ENCODE results near the gene ROBO1. TPM values are rescaled to one million over a fixed set of nuclear protein-coding genes. Genes with fewer than 3 reads are reported as not detected.

The ROBO1 gene
- total RNA-seq, 1 donor from 2014 or later = 27.1 TPM

- ATAC-seq = no peak
- intact Hi-C loops (cut with DNase I) = no loop called here
- Histone ChIP-seq H3K36me3 (no peaks in the 10 kb centered on the region), H3K4me1 (no peaks in the 10 kb centered on the region), H3K27ac (no peak overlapping the region), H3K9me3 (peaks cover 5% of the 10 kb centered on the region), H3K27me3 (no peaks in the 10 kb centered on the region), H3K4me3 (no peak overlapping the region)
- TF ChIP-seq CTCF (IDR thresholded peaks at IDR 0.05) = no peak
- DNase-seq = no peak
Observed at GRCh38 chr3:78994174-78995027, 773.4 kb downstream of the ROBO1 start.

- no peak for ATAC-seq
- no peak overlapping the region for H3K27ac ChIP-seq
- H3K27me3 ChIP-seq = no peaks in the 10 kb centered on the region
- no peak for TF ChIP-seq CTCF (IDR thresholded peaks at IDR 0.05)
- peaks cover 5% of the 10 kb centered on the region for H3K9me3 ChIP-seq
- DNase-seq = no peak
- H3K4me1 ChIP-seq = no peaks in the 10 kb centered on the region
- H3K4me3 ChIP-seq = no peak overlapping the region
- intact Hi-C loops (cut with DNase I) = no loop called here
- H3K36me3 ChIP-seq = no peaks in the 10 kb centered on the region
Observed at GRCh38 chr3:78993375-78993774, 774.4 kb downstream of the ROBO1 start.

- Histone ChIP-seq H3K36me3 (no peaks in the 10 kb centered on the region), H3K27me3 (no peaks in the 10 kb centered on the region), H3K9me3 (peaks cover 5% of the 10 kb centered on the region), H3K4me3 (no peak overlapping the region), H3K27ac (no peak overlapping the region), H3K4me1 (no peaks in the 10 kb centered on the region)
- DNase-seq (no peak), ATAC-seq (no peak)
- TF ChIP-seq CTCF (IDR thresholded peaks at IDR 0.05) = no peak
- intact Hi-C loops (cut with DNase I) = no loop called here
Observed at GRCh38 chr3:78992830-78993229, 775.0 kb downstream of the ROBO1 start.

- intact Hi-C loops (cut with DNase I) = no loop called here
- H3K27me3 ChIP-seq = no peaks in the 10 kb centered on the region
- no peak for TF ChIP-seq CTCF (IDR thresholded peaks at IDR 0.05)
- no peak for ATAC-seq
- no peaks in the 10 kb centered on the region for H3K4me1 ChIP-seq
- DNase-seq = no peak
- H3K27ac ChIP-seq = no peak overlapping the region
- peaks cover 5% of the 10 kb centered on the region for H3K9me3 ChIP-seq
- no peak overlapping the region for H3K4me3 ChIP-seq
- no peaks in the 10 kb centered on the region for H3K36me3 ChIP-seq
Observed at GRCh38 chr3:78992400-78992799, 775.4 kb downstream of the ROBO1 start.

- intact Hi-C loops (cut with DNase I) = no loop called here
- no peak for ATAC-seq
- H3K27ac ChIP-seq = no peak overlapping the region
- no peaks in the 10 kb centered on the region for H3K36me3 ChIP-seq
- H3K4me1 ChIP-seq = no peaks in the 10 kb centered on the region
- H3K4me3 ChIP-seq = no peak overlapping the region
- DNase-seq = no peak
- TF ChIP-seq CTCF (IDR thresholded peaks at IDR 0.05) = no peak
- H3K27me3 ChIP-seq = no peaks in the 10 kb centered on the region
- H3K9me3 ChIP-seq = peaks cover 5% of the 10 kb centered on the region
Observed at GRCh38 chr3:78991656-78992055, 776.1 kb downstream of the ROBO1 start.

Data from upper lobe of right lung (tissue), 1 donor.